A673 (cell line): Measurements from ENCODE around the gene MINDY2. TPM values are rescaled to one million over a fixed set of nuclear protein-coding genes. Genes with fewer than 3 reads are reported as not detected.
"Not testable (repeated sequence)": the region's sequence is repeated elsewhere in the genome, so short reads cannot be mapped to it uniquely, and the experiment has no call there.

Source experiments
- BruUV-seq: library from RNA; stranded (reverse); fragments of 400-500 nt; replicated peaks from 2 replicates; lab custom pipeline; 2021; lab: Mats Ljungman, UMichigan
- CTCF ChIA-PET: fragments of 300-600 bp; sonication (Branson Sonifier 250); formaldehyde crosslinking; loops from one replicate; lab custom pipeline; 2022; ENCODE audit warnings: antibody characterized with exemption; lab: Charles Lee
- POLR2A ChIA-PET: fragments of 300-600 bp; sonication (Branson Sonifier 250); formaldehyde crosslinking; loops from one replicate; lab custom pipeline; 2022; ENCODE audit warnings: antibody characterized with exemption; ENCODE audit not compliant: low non-redundant PET; lab: Charles Lee
- DNase-seq: peaks from one replicate; pipeline ENCODE4 v3.0.0-alpha.2; 2015; ENCODE audit warnings: low spot score
- H3K27ac ChIP-seq: fragments of 200-600 bp; sonication (generic); 2 replicates; pipeline ENCODE4 v1.5.1; 2016; ENCODE audit warnings: mixed run types, low read depth, mild to moderate bottlenecking, mixed read lengths, antibody characterized with exemption, low read length; ENCODE audit not compliant: poor library complexity, severe bottlenecking
- H3K27me3 ChIP-seq: fragments of 200-600 bp; sonication (generic); replicated peaks from 2 replicates; pipeline ENCODE4 v1.6.1; 2017; ENCODE audit warnings: mixed run types, low read depth, mild to moderate bottlenecking, mixed read lengths, antibody characterized with exemption, low read length; ENCODE audit not compliant: insufficient read depth, poor library complexity
- H3K36me3 ChIP-seq: fragments of 200-600 bp; sonication (generic); 2 replicates; pipeline ENCODE4 v1.6.1; 2016; ENCODE audit warnings: mixed run types, mild to moderate bottlenecking, mixed read lengths, antibody characterized with exemption, low read length; ENCODE audit not compliant: insufficient read depth, poor library complexity, severe bottlenecking
- H3K4me1 ChIP-seq: fragments of 200-600 bp; sonication (generic); 2 replicates; pipeline ENCODE4 v1.6.1; 2017; ENCODE audit warnings: mixed run types, mild to moderate bottlenecking, mixed read lengths, antibody characterized with exemption, low read length; ENCODE audit not compliant: insufficient read depth, poor library complexity, severe bottlenecking
- H3K4me3 ChIP-seq: fragments of 200-600 bp; sonication (generic); 2 replicates; pipeline ENCODE4 v1.5.1; 2016; ENCODE audit warnings: low read depth, mixed run types, mild to moderate bottlenecking, mixed read lengths, low read length; ENCODE audit not compliant: poor library complexity, severe bottlenecking
- H3K9me3 ChIP-seq: fragments of 200-600 bp; sonication (generic); 2 replicates; pipeline ENCODE4 v1.6.1; 2016; ENCODE audit warnings: mixed run types, low read depth, mild to moderate bottlenecking, mixed read lengths, antibody characterized with exemption, low read length; ENCODE audit not compliant: poor library complexity, severe bottlenecking
- CTCF ChIP-seq: fragments of 300-800, 200-600 bp; sonication (generic); conservative IDR thresholded peaks from 2 replicates; pipeline ENCODE4 v1.5.1; 2017; ENCODE audit warnings: low read depth, mild to moderate bottlenecking, antibody characterized with exemption, low read length, moderate library complexity, mixed read lengths
- EZH2 ChIP-seq: fragments of 200-600 bp; sonication (generic); IDR thresholded peaks from 2 replicates; pipeline ENCODE4 v1.6.1; 2017; ENCODE audit warnings: borderline replicate concordance, low read depth, mild to moderate bottlenecking, mixed read lengths, antibody characterized with exemption, low read length; ENCODE audit not compliant: poor library complexity, severe bottlenecking
- intact Hi-C: fragments of 100-400 bp; cut with micrococcal nuclease; formaldehyde crosslinking; loops from one replicate; pipeline ENCODE4 v1.10.0; 2022; ENCODE audit not compliant: unreplicated experiment
- total RNA-seq: library from RNA; stranded (reverse); gene quantifications from 2 replicates; pipeline ENCODE4 v1.2.3, GENCODE V29; 2021

The MINDY2 gene
- total RNA-seq, 1 experiment from 2014 or later, result 14.1 TPM

GRCh38 chr15:58854593-58854992 is 83.5 kb downstream of the MINDY2 start:
- intact Hi-C loops, result no loop called here
- H3K4me1 ChIP-seq, result no peaks in the 10 kb centered on the region
- H3K27me3 ChIP-seq, result no peaks in the 10 kb centered on the region
- CTCF ChIA-PET, result no interaction called here
- H3K36me3 ChIP-seq, result no peaks in the 10 kb centered on the region
- no TSS peak for BruUV-seq
- H3K9me3 ChIP-seq, result no peaks in the 10 kb centered on the region
- H3K4me3 ChIP-seq, result no peak overlapping the region
- no peak overlapping the region for H3K27ac ChIP-seq
- no peak for TF ChIP-seq CTCF
- TF ChIP-seq EZH2, result no peak
- DNase-seq, result no peak
- POLR2A ChIA-PET, result interaction anchor here (0.7 kb wide), 1 partner anchor 389 kb away, joined by 3 read pairs; no protein-coding TSS in a partner anchor

GRCh38 chr15:58856086-58856485 is 85.0 kb downstream of the MINDY2 start:
- intact Hi-C loops, result no loop called here
- no peaks in the 10 kb centered on the region for H3K27me3 ChIP-seq
- H3K4me3 ChIP-seq, result no peak overlapping the region
- ChIA-PET POLR2A (no interaction called here), CTCF (no interaction called here)
- no TSS peak for BruUV-seq
- no peak for DNase-seq
- H3K27ac ChIP-seq, result no peak overlapping the region
- H3K36me3 ChIP-seq, result no peaks in the 10 kb centered on the region
- no peaks in the 10 kb centered on the region for H3K4me1 ChIP-seq
- no peak for TF ChIP-seq EZH2
- no peak for TF ChIP-seq CTCF
- no peaks in the 10 kb centered on the region for H3K9me3 ChIP-seq

GRCh38 chr15:58856621-58857020 is 85.5 kb downstream of the MINDY2 start:
- H3K27me3 ChIP-seq, H3K4me1 ChIP-seq, CTCF ChIA-PET, H3K9me3 ChIP-seq, intact Hi-C loops, BruUV-seq, DNase-seq, POLR2A ChIA-PET, H3K27ac ChIP-seq, H3K36me3 ChIP-seq, H3K4me3 ChIP-seq: not testable (repeated sequence)

- Histone ChIP-seq H3K36me3 (no peaks in the 10 kb centered on the region), H3K27ac (no peak overlapping the region), H3K27me3 (no peaks in the 10 kb centered on the region), H3K9me3 (no peaks in the 10 kb centered on the region), H3K4me3 (no peak overlapping the region), H3K4me1 (no peaks in the 10 kb centered on the region)
- no peak for TF ChIP-seq CTCF
- no peak for TF ChIP-seq EZH2
- intact Hi-C loops, result no loop called here
- no peak for DNase-seq
- no TSS peak for BruUV-seq
- POLR2A ChIA-PET, result no interaction called here
- CTCF ChIA-PET, result no interaction called here
Measured at GRCh38 chr15:58862326-58862725, 91.2 kb downstream of the MINDY2 start.
